Bronchial epithelial cell (primary cell): Measurements from ENCODE around the gene POP7. TPM values are rescaled to one million over a fixed set of nuclear protein-coding genes. Genes with fewer than 3 reads are reported as not detected.
"Not testable (repeated sequence)": the region's sequence is repeated elsewhere in the genome, so short reads cannot be mapped to it uniquely, and the experiment has no call there.

Experiments
- DNase-seq: peaks from one replicate; pipeline ENCODE4 v3.0.0-alpha.2; 2010; ENCODE audit warnings: low read depth
- FAIRE-seq: peaks from 2 replicates; lab custom pipeline; 2011; peaks lifted over from hg19 to GRCh38; lab: Jason Lieb, UNC
- H3K27me3 ChIP-seq: 2 replicates; pipeline ENCODE4 v1.5.1; 2011; ENCODE audit warnings: low read length; ENCODE audit not compliant: control insufficient read depth, insufficient read depth
- H3K36me3 ChIP-seq: 2 replicates; pipeline ENCODE4 v1.5.1; 2011; ENCODE audit warnings: low read length; ENCODE audit not compliant: control insufficient read depth, insufficient read depth
- H3K4me3 ChIP-seq: 2 replicates; pipeline ENCODE4 v1.5.1; 2011; ENCODE audit warnings: mild to moderate bottlenecking, low read depth, low read length, control low read depth
- CTCF ChIP-seq: IDR thresholded peaks from 2 replicates; pipeline ENCODE4 v1.5.1; 2011; ENCODE audit warnings: mild to moderate bottlenecking, moderate library complexity, low read length, control low read depth, inconsistent platforms; ENCODE audit not compliant: insufficient read depth, severe bottlenecking
- total RNA-seq: library from RNA; depleted of rRNA; stranded (reverse); fragments of >200 nt; gene quantifications from 2 replicates; pipeline ENCODE4 v1.2.1, GENCODE V29; 2014

The POP7 gene
- total RNA-seq, 1 donor from 2014 or later, result 40.8 TPM

DNA sequence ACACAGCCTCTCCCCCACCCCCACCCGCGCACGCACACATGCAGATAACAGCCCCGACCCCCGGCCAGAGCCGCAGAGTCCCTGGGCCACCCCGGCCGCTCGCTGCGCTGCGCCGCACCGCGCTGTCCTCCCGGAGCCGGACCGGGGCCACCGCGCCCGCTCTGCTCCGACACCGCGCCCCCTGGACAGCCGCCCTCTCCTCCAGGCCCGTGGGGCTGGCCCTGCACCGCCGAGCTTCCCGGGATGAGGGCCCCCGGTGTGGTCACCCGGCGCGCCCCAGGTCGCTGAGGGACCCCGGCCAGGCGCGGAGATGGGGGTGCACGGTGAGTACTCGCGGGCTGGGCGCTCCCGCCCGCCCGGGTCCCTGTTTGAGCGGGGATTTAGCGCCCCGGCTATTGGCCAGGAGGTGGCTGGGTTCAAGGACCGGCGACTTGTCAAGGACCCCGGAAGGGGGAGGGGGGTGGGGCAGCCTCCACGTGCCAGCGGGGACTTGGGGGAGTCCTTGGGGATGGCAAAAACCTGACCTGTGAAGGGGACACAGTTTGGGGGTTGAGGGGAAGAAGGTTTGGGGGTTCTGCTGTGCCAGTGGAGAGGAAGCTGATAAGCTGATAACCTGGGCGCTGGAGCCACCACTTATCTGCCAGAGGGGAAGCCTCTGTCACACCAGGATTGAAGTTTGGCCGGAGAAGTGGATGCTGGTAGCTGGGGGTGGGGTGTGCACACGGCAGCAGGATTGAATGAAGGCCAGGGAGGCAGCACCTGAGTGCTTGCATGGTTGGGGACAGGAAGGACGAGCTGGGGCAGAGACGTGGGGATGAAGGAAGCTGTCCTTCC lies 15.0 kb downstream of the POP7 start:
- H3K27me3 ChIP-seq, result peaks cover 33% of the 10 kb centered on the region
- FAIRE-seq (no peak), DNase-seq (no peak)
- TF ChIP-seq CTCF, result no peak
- no peak overlapping the region for H3K4me3 ChIP-seq
- no peaks in the 10 kb centered on the region for H3K36me3 ChIP-seq

- FAIRE-seq (no peak), DNase-seq (no peak)
- H3K36me3 ChIP-seq, result no peaks in the 10 kb centered on the region
- peaks cover 33% of the 10 kb centered on the region for H3K27me3 ChIP-seq
- no peak for TF ChIP-seq CTCF
- H3K4me3 ChIP-seq, result no peak overlapping the region
Observed at GRCh38 chr7:100721505-100721812, 15.5 kb downstream of the POP7 start.

- Histone ChIP-seq H3K27me3 (peaks cover 33% of the 10 kb centered on the region), H3K4me3 (no peak overlapping the region), H3K36me3 (no peaks in the 10 kb centered on the region)
- TF ChIP-seq CTCF, result no peak
- FAIRE-seq, result no peak
- DNase-seq, result no peak
Observed at GRCh38 chr7:100722480-100723212, 16.7 kb downstream of the POP7 start.

- no peak for TF ChIP-seq CTCF
- FAIRE-seq (no peak), DNase-seq (no peak)
- Histone ChIP-seq H3K4me3 (no peak overlapping the region), H3K27me3 (peaks cover 33% of the 10 kb centered on the region), H3K36me3 (no peaks in the 10 kb centered on the region)
Observed at GRCh38 chr7:100723732-100724275, 17.9 kb downstream of the POP7 start.

GRCh38 chr7:100724364-100724763 lies 18.4 kb downstream of the POP7 start:
- FAIRE-seq, H3K36me3 ChIP-seq, DNase-seq, H3K4me3 ChIP-seq: not testable (repeated sequence)
- H3K27me3 ChIP-seq, result peaks cover 33% of the 10 kb centered on the region
